ENCODE results near the gene FAT4. TPM values are rescaled to one million over a fixed set of nuclear protein-coding genes. Genes with fewer than 3 reads are reported as not detected.

Gene FAT4
- total and polyA plus RNA-seq, 2 donors (not counting 1 experiment from before 2014, with no cell fraction given), result 0.02 TPM; not detected in 1

- H3K27me3 ChIP-seq (replicated peaks in 1 of 4; ENCODE audit: control extremely low read depth in 1 of 4, control insufficient read depth in 3 of 4, insufficient read depth in 4 of 4, low read length in 3 of 4), result no peaks in the 10 kb centered on the region
- WGBS (ENCODE audit: insufficient coverage), result 82% methylated on average over 4 of the region's 7 CpGs
Measured at GRCh38 chr4:125266901-125267604, 47.7 kb upstream of the FAT4 start.

More at GRCh38 chr4:125266901-125267604, 47.7 kb upstream of the FAT4 start:
- Histone ChIP-seq H3K4me1 (ENCODE audit: control insufficient read depth in 2 of 2, insufficient read depth in 2 of 2, low read length in 2 of 2) (no peaks in the 10 kb centered on the region), H4K20me1 (ENCODE audit: control insufficient read depth, insufficient read depth, low read length, poor library complexity, severe bottlenecking) (no peaks in the 10 kb centered on the region), H3K9ac (ENCODE audit: low read length) (no peak overlapping the region), H3K4me2 (replicated peaks; ENCODE audit: low read depth, low read length, poor library complexity, severe bottlenecking) (no peak overlapping the region), H3K79me2 (ENCODE audit: control insufficient read depth, insufficient read depth, low read length) (no peaks in the 10 kb centered on the region), H3K27ac (ENCODE audit: low read length in 2 of 2) (no peak overlapping the region), H2AFZ (ENCODE audit: insufficient read depth, low read depth, low read length, poor library complexity, severe bottlenecking) (no peak overlapping the region), H3K36me3 (replicated peaks in 1 of 2; ENCODE audit: control extremely low read depth in 1 of 2, control insufficient read depth in 1 of 2, extremely low read depth in 1 of 2, insufficient read depth in 2 of 2, low read length in 1 of 2) (no peaks in the 10 kb centered on the region), H3K4me3 (ENCODE audit: control extremely low read depth in 1 of 5, extremely low read depth in 1 of 5, insufficient read depth in 1 of 5, low read depth in 2 of 5, low read length in 4 of 5) (no peak overlapping the region), H3K9me3 (ENCODE audit: control extremely low read depth in 1 of 3, control insufficient read depth in 2 of 3, insufficient read depth in 1 of 3, low read length in 2 of 3) (no peaks in the 10 kb centered on the region)
- H3K27ac Mint-ChIP-seq, result no peak overlapping the region
- H3K4me3 Mint-ChIP-seq, result no peak overlapping the region
- CTCF ChIA-PET, result no interaction called here
- TF ChIP-seq CTCF (IDR thresholded peaks at IDR 0.05) (no peak), EZH2 (IDR thresholded peaks at IDR 0.05; ENCODE audit: borderline replicate concordance, insufficient read depth, low read depth, low read length, poor library complexity, severe bottlenecking) (no peak)
- intact Hi-C loops (cut with micrococcal nuclease), result no loop called here
- POLR2A ChIA-PET, result no interaction called here
- DNase-seq, result no peak
- no peaks in the 10 kb centered on the region for H3K9me3 Mint-ChIP-seq (ENCODE audit: insufficient read depth)
- no peaks in the 10 kb centered on the region for H3K4me1 Mint-ChIP-seq
- ATAC-seq (ENCODE audit: low read depth), result no peak
- H3K27me3 Mint-ChIP-seq, result no peaks in the 10 kb centered on the region

All from B cell (primary cell).